Measurements from ENCODE around the gene HLA-DPA1.

HLA-DPA1 gene

DNA sequence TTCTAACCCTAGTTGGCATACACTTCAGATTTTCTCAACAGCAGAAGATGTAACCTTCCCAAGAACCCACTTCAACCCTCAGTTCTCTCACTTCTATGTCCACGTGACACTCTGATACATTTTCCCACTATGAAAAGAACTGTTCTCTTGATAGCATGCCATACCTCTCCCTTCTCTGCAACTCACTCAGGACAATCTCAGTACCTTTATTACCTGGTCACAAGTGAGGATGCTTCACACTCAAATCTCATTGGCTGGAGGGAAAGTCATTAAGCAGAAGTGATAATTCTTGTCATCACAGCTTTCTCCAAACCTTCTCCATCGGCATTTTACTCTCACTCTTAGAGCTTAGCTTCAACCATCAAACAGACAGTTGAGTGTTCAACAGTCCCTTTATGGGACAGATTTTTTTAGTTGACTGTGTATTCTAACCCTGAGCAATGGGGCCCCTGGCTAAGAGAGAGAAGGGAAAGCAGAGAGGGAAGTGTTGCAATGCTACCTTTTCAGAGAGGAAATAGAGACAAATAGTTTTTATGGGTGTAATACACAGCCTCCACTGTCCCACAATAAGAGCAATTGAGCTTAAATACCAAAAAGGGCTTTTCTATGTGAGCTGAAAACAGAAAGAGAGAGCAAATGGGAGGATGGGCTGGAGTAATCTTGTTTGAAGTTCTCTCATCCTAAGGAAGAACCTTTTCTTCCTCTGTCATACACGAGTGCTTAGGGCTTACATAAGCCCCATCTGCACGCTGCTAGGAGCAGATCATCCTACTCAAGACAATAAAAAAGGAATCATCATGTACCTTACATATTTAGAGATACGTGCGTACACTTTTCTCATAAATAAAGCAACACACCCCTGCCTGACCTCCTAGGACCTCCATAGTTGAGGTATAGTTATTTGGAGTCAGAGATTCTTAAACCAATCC is 16.0 kb downstream of the HLA-DPA1 start:
- no peak for DNase-seq (ENCODE audit: low read depth)
- no peak overlapping the region for H3K4me3 ChIP-seq (ENCODE audit: control insufficient read depth, low read depth, low read length)
- TF ChIP-seq, protein P1, sequence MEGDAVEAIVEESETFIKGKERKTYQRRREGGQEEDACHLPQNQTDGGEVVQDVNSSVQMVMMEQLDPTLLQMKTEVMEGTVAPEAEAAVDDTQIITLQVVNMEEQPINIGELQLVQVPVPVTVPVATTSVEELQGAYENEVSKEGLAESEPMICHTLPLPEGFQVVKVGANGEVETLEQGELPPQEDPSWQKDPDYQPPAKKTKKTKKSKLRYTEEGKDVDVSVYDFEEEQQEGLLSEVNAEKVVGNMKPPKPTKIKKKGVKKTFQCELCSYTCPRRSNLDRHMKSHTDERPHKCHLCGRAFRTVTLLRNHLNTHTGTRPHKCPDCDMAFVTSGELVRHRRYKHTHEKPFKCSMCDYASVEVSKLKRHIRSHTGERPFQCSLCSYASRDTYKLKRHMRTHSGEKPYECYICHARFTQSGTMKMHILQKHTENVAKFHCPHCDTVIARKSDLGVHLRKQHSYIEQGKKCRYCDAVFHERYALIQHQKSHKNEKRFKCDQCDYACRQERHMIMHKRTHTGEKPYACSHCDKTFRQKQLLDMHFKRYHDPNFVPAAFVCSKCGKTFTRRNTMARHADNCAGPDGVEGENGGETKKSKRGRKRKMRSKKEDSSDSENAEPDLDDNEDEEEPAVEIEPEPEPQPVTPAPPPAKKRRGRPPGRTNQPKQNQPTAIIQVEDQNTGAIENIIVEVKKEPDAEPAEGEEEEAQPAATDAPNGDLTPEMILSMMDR (conservative IDR thresholded peaks at IDR 0.05; ENCODE audit: control insufficient read depth, insufficient read depth, low read depth, low read length) = no peak

DNA sequence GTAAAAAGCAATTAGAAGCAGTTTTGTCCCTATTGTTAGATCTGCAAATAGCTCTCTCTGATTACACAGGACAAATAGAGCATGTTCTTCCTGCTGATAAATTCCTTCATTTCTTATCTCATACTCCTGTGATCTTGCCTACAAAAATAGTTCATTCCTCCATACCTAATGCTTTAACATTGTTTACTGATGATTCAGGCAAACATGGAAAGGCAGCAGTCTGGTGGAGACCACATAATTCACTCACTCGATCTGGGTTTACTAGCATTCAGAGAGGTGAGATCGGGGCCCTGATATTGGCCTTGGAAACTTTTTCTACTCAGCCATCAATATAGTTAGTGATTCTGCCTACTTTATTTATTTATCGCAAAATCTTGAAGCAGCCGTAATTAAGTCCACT is 20.2 kb downstream of the HLA-DPA1 start:
- TF ChIP-seq, protein P1 (conservative IDR thresholded peaks at IDR 0.05; ENCODE audit: control insufficient read depth, insufficient read depth, low read depth, low read length) = no peak
- no peak for DNase-seq (ENCODE audit: low read depth)
- no peak overlapping the region for H3K4me3 ChIP-seq (ENCODE audit: control insufficient read depth, low read depth, low read length)

DNA sequence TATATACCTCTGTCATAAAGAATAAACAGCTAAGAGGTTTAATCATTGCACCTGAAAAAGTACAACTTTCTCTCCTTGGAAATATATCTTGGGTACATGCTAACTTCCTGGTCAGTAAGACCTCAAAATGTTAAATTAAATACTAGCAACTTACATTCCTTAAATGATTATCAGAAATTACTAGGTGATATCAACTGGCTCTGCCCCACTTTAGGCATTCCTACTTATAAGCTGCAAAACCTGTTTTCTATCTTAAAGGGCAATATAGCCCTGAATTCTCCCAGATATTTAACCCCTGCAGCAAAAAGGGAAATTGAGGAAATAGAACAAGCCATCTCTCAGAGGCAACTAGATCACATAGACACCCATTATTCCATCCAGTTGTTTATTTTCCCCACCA is 20.8 kb downstream of the HLA-DPA1 start:
- H3K4me3 ChIP-seq (ENCODE audit: control insufficient read depth, low read depth, low read length) = no peak overlapping the region
- TF ChIP-seq, protein P1 (conservative IDR thresholded peaks at IDR 0.05; ENCODE audit: control insufficient read depth, insufficient read depth, low read depth, low read length) = no peak
- no peak for DNase-seq (ENCODE audit: low read depth)

DNA sequence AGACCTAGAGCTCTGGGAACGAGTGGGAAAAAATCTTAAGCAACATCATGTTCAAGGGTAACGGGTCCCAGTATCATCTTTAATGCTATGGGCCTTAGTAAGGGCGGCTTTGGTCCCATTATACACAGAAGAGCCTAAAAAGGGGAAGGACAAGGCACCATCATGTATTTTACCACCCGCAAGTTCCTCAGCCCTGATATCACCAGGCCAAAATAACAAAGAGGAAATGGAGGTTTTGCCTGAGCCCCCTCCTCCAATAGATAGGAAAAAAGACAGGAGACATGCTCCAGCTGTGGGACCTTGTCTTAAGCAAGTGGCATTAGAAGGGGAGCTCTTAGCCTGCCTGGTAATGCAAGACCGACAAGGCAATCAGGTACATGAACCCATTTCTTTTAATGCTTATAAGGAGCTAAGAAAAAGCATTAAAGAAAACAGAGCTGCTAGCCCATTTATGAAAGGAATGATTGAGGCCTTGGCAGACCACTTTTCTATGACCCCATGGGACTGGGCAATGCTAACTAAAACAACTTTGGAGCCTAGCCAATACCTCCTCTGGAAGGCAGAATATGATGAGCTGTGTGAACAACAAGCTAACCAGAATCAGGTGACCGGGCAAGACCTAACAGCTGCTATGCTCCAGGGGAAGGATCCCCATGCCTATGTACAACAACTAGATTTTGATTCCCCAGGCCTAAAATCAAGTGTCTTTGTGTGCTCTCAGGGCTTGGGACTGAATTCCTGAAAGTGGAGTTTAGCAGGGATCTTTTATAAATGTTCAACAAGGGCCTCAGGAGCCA is 23.2 kb downstream of the HLA-DPA1 start:
- TF ChIP-seq, protein P1 (conservative IDR thresholded peaks at IDR 0.05; ENCODE audit: control insufficient read depth, insufficient read depth, low read depth, low read length) = no peak
- no peak for DNase-seq (ENCODE audit: low read depth)
- H3K4me3 ChIP-seq (ENCODE audit: control insufficient read depth, low read depth, low read length) = no peak overlapping the region

DNA sequence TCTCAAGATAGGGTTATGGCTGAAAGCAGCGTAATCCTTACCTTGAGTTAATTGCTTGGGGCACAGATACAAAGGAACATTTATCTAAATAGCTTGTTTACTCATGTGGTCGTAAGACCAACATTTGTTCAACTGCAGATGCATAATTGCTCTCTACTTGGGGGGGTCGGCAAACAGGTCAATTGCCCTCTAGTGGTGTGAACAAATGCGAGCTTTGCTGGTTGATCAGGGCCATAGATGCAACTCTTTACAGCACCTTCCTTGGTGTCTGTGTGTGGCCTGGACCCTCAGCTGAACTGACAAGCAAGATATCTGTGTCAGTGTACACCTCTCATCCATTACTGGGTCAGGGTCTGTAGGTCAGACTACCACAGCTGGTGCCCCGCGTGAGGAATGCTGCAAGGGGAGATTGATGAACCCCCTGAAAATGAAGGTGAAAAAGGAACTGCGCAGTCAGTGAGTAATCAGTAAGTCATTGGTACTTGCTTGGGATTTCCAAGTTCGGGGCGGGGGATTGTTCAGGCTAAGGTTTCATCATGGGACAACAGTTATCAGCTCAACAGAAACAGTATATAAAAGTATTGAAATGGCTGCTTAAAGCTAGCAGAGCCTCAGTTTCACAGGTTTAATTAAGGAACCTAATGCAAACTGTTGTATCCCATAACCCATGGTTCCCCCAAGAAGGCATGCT is 24.0 kb downstream of the HLA-DPA1 start:
- H3K4me3 ChIP-seq (ENCODE audit: control insufficient read depth, low read depth, low read length) = no peak overlapping the region
- TF ChIP-seq, protein P1 (conservative IDR thresholded peaks at IDR 0.05; ENCODE audit: control insufficient read depth, insufficient read depth, low read depth, low read length) = peak; percentile 26
- peak; percentile 2 for DNase-seq (ENCODE audit: low read depth)

DNA sequence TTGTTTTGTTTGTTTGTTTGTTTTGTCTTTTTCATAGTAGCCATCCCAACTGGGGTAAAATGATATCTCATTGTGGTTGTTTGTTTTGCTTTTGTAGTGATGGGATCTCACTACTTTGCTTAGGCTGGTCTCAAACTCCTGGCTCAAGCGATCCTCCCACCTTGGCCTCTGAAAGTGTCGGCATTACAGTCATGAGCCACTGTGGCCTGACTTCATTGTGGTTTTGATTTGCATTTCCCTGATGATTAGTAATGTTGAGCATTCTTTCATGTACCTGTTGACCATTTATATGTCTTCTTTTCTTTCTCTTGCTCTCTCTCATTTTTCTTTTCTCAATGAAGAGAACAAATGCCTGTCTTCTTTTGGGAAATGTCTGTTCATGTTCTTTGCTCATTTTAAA is 33.3 kb downstream of the HLA-DPA1 start:
- TF ChIP-seq, protein P1 (conservative IDR thresholded peaks at IDR 0.05; ENCODE audit: control insufficient read depth, insufficient read depth, low read depth, low read length) = no peak
- DNase-seq (ENCODE audit: low read depth) = no peak
- H3K4me3 ChIP-seq (ENCODE audit: control insufficient read depth, low read depth, low read length) = no peak overlapping the region
